ENCODE data around the gene ABRACL. TPM values are rescaled to one million over a fixed set of nuclear protein-coding genes. Genes with fewer than 3 reads are reported as not detected.
A peak's percentile ranks its signal among the peaks of the same experiment; 100 is the strongest.

Gene ABRACL
- total RNA-seq, 1 experiment from 2014 or later: 123 TPM

DNA sequence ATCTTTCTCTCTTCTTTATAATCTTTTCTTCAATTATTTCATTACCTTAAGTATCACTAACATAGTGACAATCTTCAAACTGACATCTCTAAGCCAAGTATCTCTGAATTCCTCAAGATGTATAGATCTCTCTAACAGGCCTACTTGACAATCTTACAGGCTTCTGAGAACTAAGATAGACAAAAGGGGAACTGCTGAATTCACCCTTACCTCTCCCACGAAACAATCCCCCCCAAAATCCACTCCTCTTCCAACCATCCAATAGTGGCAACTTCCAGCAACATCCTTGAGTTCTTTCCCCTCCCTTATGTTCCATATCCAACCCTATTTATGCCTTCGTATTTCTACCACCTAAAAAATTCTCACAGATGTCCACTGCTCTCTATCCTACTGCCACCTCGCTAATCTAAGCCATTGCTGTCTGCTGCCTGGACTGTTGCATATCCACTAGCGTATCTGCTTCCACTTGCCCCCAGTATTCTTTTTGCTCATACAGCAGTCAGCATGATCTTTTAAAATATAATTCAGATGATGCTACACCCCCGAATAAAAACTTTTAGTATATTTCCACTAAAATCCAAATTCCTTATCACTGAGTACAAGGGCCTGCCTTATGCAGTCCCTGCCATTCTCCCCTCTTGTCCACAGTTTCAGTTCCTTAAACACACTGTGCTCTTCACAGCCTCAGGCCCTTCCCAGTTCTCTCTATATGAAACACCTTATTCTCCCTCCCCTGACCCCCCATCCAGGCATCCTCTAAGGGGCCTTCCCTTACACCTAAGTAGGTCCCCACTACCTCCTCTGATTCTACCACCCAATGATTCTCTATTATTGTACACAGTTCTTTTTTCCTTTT is 48.5 kb upstream of the ABRACL start:
- Histone ChIP-seq H3K23me2 (ENCODE audit: insufficient read length, low read depth, low read length, poor library complexity, severe bottlenecking) (no peaks in the 10 kb centered on the region), H4K5ac (ENCODE audit: insufficient read length, low read depth, low read length) (no peak overlapping the region), H3K79me1 (ENCODE audit: insufficient read depth, low read depth, low read length, poor library complexity, severe bottlenecking) (peaks cover 4% of the 10 kb centered on the region), H3K4me1 (ENCODE audit: insufficient read depth, low read length) (peaks cover 2% of the 10 kb centered on the region; the same call in 1 of the 2 replicates), H3K27ac (ENCODE audit: insufficient read length, low read depth, low read length) (no peak overlapping the region), H3K23ac (ENCODE audit: insufficient read length, low read depth, low read length) (no peak overlapping the region), H3K4me2 (ENCODE audit: insufficient read depth, insufficient read length, low read length) (no peak overlapping the region), H3K79me2 (ENCODE audit: insufficient read depth, low read length) (peaks cover 38% of the 10 kb centered on the region; the same call in 1 of the 2 replicates), H3K56ac (ENCODE audit: insufficient read length, low read depth, low read length) (no peak overlapping the region), H2AK5ac (ENCODE audit: insufficient read length, low read length) (no peak overlapping the region), H4K20me1 (ENCODE audit: control insufficient read depth, insufficient read depth, insufficient read length) (no peaks in the 10 kb centered on the region), H4K8ac (replicated peaks; ENCODE audit: insufficient read length, low read depth, low read length) (no peak overlapping the region), H3K18ac (ENCODE audit: insufficient read length, low read depth, low read length) (no peak overlapping the region), H2BK5ac (ENCODE audit: insufficient read length, low read length) (no peak overlapping the region), H2AFZ (ENCODE audit: low read length) (no peak overlapping the region), H3K27me3 (ENCODE audit: insufficient read depth, low read length) (no peaks in the 10 kb centered on the region), H3T11ph (ENCODE audit: low read length) (no peak overlapping the region), H4K91ac (ENCODE audit: insufficient read length, low read depth, low read length) (no peak overlapping the region), H2BK20ac (ENCODE audit: low read depth, low read length, poor library complexity, severe bottlenecking) (no peak overlapping the region), H3K9me3 (ENCODE audit: control insufficient read depth, low read depth, low read length) (no peaks in the 10 kb centered on the region), H3K14ac (ENCODE audit: insufficient read depth, low read length) (no peak overlapping the region), H3K9ac (ENCODE audit: extremely low read depth, insufficient read length, low read length) (no peak overlapping the region), H3K4ac (ENCODE audit: low read depth, low read length) (no peak overlapping the region), H2BK15ac (ENCODE audit: low read depth, low read length) (no peak overlapping the region), H2BK120ac (ENCODE audit: low read depth, low read length, poor library complexity, severe bottlenecking) (no peak overlapping the region), H2BK12ac (ENCODE audit: insufficient read length, low read depth, low read length) (no peak overlapping the region)
- peaks cover 55 to 56% of the 10 kb centered on the region in 2 experiments for H3K4me1 Mint-ChIP-seq
- H3K9me3 Mint-ChIP-seq: no peaks in the 10 kb centered on the region
- peak overlapping the region; percentile 2 to 88 (median 31); a peak in 5 of 7 replicates for H3K27ac Mint-ChIP-seq
- no peak overlapping the region for H3K4me3 Mint-ChIP-seq
- no peak for DNase-seq
- TF ChIP-seq, protein P1, sequence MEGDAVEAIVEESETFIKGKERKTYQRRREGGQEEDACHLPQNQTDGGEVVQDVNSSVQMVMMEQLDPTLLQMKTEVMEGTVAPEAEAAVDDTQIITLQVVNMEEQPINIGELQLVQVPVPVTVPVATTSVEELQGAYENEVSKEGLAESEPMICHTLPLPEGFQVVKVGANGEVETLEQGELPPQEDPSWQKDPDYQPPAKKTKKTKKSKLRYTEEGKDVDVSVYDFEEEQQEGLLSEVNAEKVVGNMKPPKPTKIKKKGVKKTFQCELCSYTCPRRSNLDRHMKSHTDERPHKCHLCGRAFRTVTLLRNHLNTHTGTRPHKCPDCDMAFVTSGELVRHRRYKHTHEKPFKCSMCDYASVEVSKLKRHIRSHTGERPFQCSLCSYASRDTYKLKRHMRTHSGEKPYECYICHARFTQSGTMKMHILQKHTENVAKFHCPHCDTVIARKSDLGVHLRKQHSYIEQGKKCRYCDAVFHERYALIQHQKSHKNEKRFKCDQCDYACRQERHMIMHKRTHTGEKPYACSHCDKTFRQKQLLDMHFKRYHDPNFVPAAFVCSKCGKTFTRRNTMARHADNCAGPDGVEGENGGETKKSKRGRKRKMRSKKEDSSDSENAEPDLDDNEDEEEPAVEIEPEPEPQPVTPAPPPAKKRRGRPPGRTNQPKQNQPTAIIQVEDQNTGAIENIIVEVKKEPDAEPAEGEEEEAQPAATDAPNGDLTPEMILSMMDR (conservative IDR thresholded peaks at IDR 0.05): no peak
- H3K27me3 Mint-ChIP-seq (ENCODE audit: low read depth): no peaks in the 10 kb centered on the region
- no peaks in the 10 kb centered on the region for H3K36me3 Mint-ChIP-seq (ENCODE audit: insufficient read depth in 1 of 3, low read depth in 3 of 3)
- WGBS (ENCODE audit: extremely low coverage, insufficient read length, low lambda C conversion rate): no CpG with 5 or more reads among the region's 5 CpGs
